Duodenal mucosa (tissue), 2 donors: ENCODE measurements around the gene CAPS2.
"Not testable (repeated sequence)": the region's sequence is repeated elsewhere in the genome, so short reads cannot be mapped to it uniquely, and the experiment has no call there.

Experiments used
- H3K27ac ChIP-seq: one replicate; pipeline ENCODE4 v1.7.0; 2013; ENCODE audit warnings: low read depth, low read length
- H3K27me3 ChIP-seq, 2 donors: one replicate each; pipeline ENCODE4 v1.7.0; 2013; ENCODE audit warnings: low read length in 2 of 2, control low read depth in 1 of 2; ENCODE audit not compliant: insufficient read depth in 2 of 2, control insufficient read depth in 1 of 2
- H3K36me3 ChIP-seq, 2 donors: one replicate each; pipeline ENCODE4 v1.7.0; 2013; ENCODE audit warnings: low read length in 2 of 2, control low read depth in 1 of 2; ENCODE audit not compliant: insufficient read depth in 2 of 2, control insufficient read depth in 1 of 2
- H3K4me1 ChIP-seq, 2 donors: one replicate each; pipeline ENCODE4 v1.7.0; 2013; ENCODE audit warnings: low read length in 2 of 2, control low read depth in 1 of 2; ENCODE audit not compliant: insufficient read depth in 2 of 2, control insufficient read depth in 1 of 2
- H3K4me3 ChIP-seq, 2 donors: one replicate each; pipeline ENCODE4 v1.7.0; 2013; ENCODE audit warnings: low read length in 2 of 2, low read depth in 1 of 2
- H3K9ac ChIP-seq, 2 donors: one replicate each; pipeline ENCODE4 v1.7.0; 2013; ENCODE audit warnings: low read length in 2 of 2, low read depth in 1 of 2
- H3K9me3 ChIP-seq, 2 donors: one replicate each; pipeline ENCODE4 v1.7.0; 2013; ENCODE audit warnings: low read length in 2 of 2, control low read depth in 1 of 2; ENCODE audit not compliant: control insufficient read depth in 1 of 2

The CAPS2 gene

DNA sequence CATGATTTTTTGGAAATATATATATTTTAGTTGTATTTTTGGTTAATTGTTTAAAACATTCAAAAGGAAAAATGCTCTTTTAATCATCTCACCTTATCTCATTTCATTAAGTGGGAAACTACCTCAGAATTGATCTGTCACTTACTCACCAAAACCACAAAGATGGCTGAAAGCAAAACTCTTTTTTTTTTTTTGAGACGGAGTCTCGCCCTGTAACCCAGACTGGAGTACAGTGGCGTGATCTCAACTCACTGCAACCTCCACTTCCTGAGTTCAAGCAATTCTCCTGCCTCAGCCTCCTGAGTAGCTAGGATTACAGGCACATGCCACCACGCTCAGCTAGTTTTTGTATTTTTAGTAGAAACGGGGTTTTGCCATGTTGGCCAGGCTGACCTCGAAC is 16.1 kb upstream of the CAPS2 start:
- H3K36me3 ChIP-seq, H3K9me3 ChIP-seq, H3K27me3 ChIP-seq, H3K27ac ChIP-seq, H3K4me1 ChIP-seq, H3K9ac ChIP-seq, H3K4me3 ChIP-seq: not testable (repeated sequence)

DNA sequence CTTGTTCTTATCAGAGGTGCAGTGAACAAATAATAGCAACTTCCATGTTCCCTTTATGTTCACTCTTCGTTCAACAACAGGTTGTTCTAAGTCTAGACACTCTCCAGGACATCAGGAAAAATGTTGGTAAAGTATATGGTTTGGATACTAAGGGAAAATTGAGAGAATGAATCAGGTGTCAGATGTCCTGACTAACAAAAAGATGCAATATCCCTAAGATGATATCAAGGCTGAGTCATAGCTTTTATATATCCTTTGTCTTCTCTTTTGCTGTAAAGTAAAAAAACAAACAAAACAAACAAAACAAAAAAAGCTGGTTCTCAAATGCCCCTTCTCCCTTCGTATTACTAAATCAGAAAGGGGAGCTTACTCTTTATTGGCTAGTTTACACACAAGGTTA is 15.4 kb upstream of the CAPS2 start:
- no peaks in the 10 kb centered on the region for H3K9me3 ChIP-seq

DNA sequence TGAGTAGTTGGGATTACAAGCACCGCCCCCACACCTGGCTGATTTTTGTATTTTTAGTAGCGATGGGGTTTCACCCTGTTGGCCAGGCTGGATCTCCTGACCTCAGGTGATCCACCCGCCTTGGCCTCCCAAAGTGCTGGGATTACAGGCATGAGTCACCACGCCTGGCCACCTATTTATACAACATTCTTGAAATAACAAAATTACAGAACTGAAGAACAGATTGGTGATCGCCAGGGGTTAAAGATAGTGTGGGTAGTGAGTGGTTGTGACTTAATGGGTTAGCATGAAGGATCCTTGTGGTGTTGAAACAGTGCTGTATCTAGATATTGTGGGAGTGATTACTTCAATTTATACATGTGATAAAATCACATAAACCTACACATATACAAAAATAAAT is 11.7 kb upstream of the CAPS2 start:
- H3K36me3 ChIP-seq, result no peaks in the 10 kb centered on the region
- H3K9ac ChIP-seq, result no peak overlapping the region
- H3K27ac ChIP-seq, result no peak overlapping the region
- no peaks in the 10 kb centered on the region for H3K4me1 ChIP-seq
- H3K4me3 ChIP-seq, result no peak overlapping the region
- H3K9me3 ChIP-seq, result no peaks in the 10 kb centered on the region
- H3K27me3 ChIP-seq, result no peaks in the 10 kb centered on the region

More for the DNA sequence above, 15.4 kb upstream of the CAPS2 start:
- no peak overlapping the region for H3K27ac ChIP-seq
- no peaks in the 10 kb centered on the region for H3K27me3 ChIP-seq
- no peak overlapping the region for H3K9ac ChIP-seq
- no peaks in the 10 kb centered on the region for H3K36me3 ChIP-seq
- H3K4me3 ChIP-seq, result no peak overlapping the region
- H3K4me1 ChIP-seq, result no peaks in the 10 kb centered on the region

DNA sequence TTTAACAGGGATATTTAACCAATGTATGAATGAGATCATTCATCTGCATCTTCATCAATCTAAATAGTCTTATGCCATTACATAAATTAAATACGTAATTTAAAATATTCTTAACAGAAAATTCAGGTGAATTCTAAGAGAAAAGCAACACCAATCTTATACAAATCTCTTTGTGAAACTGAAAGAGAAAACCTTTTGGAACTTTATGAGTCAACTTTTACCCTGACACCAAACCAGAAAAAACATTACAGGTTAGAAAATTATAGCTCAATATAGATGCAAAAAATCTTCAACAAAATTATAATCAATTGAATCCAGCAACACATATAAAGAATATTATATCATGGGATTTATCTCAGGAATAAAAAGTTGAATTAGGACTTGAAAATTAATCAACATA is 7.8 kb upstream of the CAPS2 start:
- H3K36me3 ChIP-seq, result no peaks in the 10 kb centered on the region
- no peaks in the 10 kb centered on the region for H3K9me3 ChIP-seq
- H3K27ac ChIP-seq, result no peak overlapping the region
- H3K4me1 ChIP-seq, result peaks cover 0 to 4% of the 10 kb centered on the region in 2 donors
- no peak overlapping the region for H3K4me3 ChIP-seq
- H3K9ac ChIP-seq, result no peak overlapping the region
- peaks cover 0 to 3% of the 10 kb centered on the region in 2 donors for H3K27me3 ChIP-seq

DNA sequence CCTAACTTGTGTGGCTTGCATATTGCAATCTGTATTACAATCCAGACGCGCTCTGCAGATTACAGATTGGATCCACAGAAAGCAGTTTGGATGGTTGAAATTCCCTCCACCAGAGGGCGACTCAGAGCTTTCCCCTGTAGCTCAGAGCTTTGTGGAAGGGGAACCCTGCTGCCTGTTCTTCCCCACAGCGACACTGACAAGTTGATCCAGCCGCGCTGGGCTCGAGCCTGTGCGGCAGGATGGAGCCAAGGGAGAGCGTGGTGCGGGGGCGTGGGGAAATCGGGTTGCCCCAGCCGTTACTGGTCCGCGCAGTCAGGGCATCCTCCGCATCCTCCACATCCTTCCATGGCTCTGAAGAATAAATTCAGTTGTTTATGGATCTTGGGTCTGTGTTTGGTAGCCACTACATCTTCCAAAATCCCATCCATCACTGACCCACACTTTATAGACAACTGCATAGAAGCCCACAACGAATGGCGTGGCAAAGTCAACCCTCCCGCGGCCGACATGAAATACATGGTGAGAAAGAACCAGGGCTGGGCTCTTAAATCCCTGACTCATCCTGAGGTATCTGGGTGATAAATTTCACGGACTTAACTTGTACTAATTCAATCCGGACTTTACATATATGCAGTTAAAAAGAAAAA is 4.4 kb upstream of the CAPS2 start, which contains the start of gene GLIPR1L1:
TSS of gene GLIPR1L1 (plus strand) at position 287 of the 647 bp plus-strand sequence. CDS start at position 346, 59 bp downstream.
- Histone ChIP-seq H3K4me3 (peak within 1 kb of the TSS; percentile 68 to 69), H3K9me3 (no peaks in the 10 kb centered on the region), H3K4me1 (peaks cover 4 to 9% of the 10 kb centered on the region in 2 donors), H3K9ac (no peak within 1 kb of the TSS), H3K27me3 (peaks cover 0 to 3% of the 10 kb centered on the region in 2 donors), H3K36me3 (no peaks in the 10 kb centered on the region), H3K27ac (no peak within 1 kb of the TSS)

DNA sequence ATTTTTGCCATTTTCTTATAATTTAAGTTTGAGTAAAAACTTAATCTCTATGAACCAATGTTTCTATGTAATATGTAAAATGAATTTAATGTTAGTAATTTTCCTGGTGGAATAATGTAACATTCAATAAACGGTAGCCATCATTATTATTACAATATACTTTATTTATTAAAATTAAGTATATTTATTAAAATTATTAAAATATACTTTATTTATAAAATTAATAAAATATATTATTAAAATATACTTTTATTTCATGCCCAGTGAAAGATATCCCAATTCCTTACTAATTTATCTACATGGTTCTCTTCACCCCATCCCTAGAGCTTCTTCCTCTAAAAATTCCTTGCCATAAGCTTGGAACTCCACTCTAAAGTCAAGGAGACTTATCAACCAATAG is 2.5 kb downstream of the CAPS2 start:
- Histone ChIP-seq H3K36me3 (no peaks in the 10 kb centered on the region), H3K9me3 (no peaks in the 10 kb centered on the region), H3K27me3 (no peaks in the 10 kb centered on the region), H3K4me3 (no peak overlapping the region), H3K4me1 (peaks cover 5% of the 10 kb centered on the region in 2 donors), H3K9ac (no peak overlapping the region), H3K27ac (no peak overlapping the region)

DNA sequence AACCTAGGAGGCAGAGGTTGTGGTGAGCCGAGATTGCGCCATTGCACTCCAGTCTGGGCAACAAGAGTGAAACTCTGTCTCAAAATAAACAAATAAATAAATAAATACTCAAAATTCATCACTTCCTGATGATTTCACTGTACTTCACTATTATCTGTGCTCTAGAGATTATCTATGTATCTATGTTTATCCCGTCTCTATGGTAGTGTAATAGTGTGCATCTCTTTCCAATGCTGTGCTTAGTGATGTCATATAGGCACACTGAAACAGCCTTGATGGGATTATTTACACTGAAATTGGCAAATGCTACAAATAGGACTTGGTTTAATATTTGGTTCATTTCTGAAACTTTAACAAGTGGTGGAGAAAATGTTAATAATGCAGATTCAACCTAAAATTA is 6.5 kb downstream of the CAPS2 start:
- Histone ChIP-seq H3K9me3 (no peaks in the 10 kb centered on the region), H3K27me3 (no peaks in the 10 kb centered on the region), H3K9ac (no peak overlapping the region), H3K4me3 (no peak overlapping the region), H3K36me3 (no peaks in the 10 kb centered on the region), H3K27ac (no peak overlapping the region), H3K4me1 (no peaks in the 10 kb centered on the region)

DNA sequence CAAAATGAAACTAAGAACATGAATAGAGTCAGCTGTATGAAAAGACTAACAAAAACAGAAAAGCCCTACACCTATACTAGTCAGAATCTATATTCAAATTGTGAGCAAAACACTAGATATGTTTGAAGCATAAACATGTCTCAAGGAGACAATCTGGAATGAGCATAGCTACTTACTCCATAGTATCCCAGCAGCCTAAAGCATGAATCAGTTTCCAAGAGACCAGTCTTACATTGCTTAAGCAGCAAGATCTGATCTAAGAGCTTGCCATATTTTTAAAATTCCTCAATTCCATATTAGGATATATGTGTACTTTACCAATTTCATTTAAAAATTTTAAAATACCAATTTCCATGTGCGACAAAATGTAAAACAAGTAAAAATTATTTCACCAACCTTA is 7.7 kb downstream of the CAPS2 start:
- Histone ChIP-seq H3K4me3 (no peak overlapping the region), H3K36me3 (no peaks in the 10 kb centered on the region), H3K9ac (no peak overlapping the region), H3K27me3 (no peaks in the 10 kb centered on the region), H3K27ac (no peak overlapping the region), H3K9me3 (no peaks in the 10 kb centered on the region), H3K4me1 (no peaks in the 10 kb centered on the region)

DNA sequence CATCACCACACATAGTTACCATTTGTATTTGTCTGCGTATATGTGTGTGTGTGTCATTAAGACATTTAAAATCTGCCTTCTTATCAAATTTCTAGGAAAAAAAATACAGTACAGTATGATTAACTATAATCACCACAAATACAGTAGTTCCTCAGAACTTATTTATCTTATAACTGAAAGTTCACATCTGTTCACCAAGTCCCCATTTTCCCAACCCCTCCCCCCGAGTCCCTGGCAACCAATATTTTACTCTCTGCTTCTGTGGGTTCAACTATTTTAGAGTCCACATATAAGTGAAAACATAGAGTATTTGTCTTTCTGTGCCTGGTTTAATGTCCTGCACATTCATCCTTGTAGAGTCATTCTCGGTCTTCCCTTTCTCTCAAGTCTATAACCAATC is 12.3 kb downstream of the CAPS2 start:
- H3K9me3 ChIP-seq, result no peaks in the 10 kb centered on the region
- H3K4me1 ChIP-seq, result no peaks in the 10 kb centered on the region
- no peaks in the 10 kb centered on the region for H3K27me3 ChIP-seq
- no peak overlapping the region for H3K4me3 ChIP-seq
- H3K9ac ChIP-seq, result no peak overlapping the region
- no peaks in the 10 kb centered on the region for H3K36me3 ChIP-seq
- no peak overlapping the region for H3K27ac ChIP-seq

DNA sequence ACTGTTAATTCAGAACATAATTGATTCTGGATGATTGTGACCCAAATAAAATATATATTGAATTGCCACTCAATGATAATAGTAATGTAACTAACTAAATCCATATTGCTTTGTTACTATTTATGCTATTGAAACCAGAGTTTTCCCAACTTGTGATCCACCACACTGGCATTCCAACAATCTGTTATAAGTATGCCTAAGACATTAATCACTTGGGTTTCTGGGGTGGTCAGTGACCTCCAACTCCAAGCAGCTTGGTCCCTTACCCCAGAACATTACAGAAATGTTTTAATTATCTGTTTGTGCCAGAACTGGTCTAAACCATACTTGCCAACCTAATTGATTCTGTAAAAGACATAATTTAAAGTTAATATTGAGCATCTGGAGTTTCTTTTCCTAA is 14.6 kb downstream of the CAPS2 start:
- no peak overlapping the region for H3K27ac ChIP-seq
- no peak overlapping the region for H3K4me3 ChIP-seq
- H3K36me3 ChIP-seq, result no peaks in the 10 kb centered on the region
- no peaks in the 10 kb centered on the region for H3K27me3 ChIP-seq
- no peak overlapping the region for H3K9ac ChIP-seq
- H3K9me3 ChIP-seq, result no peaks in the 10 kb centered on the region
- H3K4me1 ChIP-seq, result no peaks in the 10 kb centered on the region

DNA sequence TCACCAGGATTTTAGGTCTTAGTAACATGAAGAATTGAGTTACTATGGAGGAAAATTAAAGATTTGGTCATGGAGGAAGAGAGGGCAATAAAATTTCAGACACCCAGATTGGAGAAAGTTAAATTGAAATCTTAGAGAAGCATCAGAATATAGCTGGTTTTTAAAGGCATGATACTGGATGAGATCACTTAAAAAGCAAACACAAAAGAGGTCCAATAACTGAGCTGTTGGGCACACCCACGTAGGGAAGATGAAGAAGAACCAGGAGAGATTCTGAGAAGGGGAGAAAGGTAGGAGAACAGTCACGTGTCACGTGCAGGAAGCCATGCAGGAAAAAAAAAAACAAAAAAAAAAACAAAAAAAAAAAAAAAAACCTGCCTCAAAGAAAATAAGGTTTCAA is 18.8 kb downstream of the CAPS2 start:
- no peak overlapping the region for H3K4me3 ChIP-seq
- H3K9me3 ChIP-seq, result no peaks in the 10 kb centered on the region
- no peak overlapping the region for H3K27ac ChIP-seq
- no peaks in the 10 kb centered on the region for H3K36me3 ChIP-seq
- no peak overlapping the region for H3K9ac ChIP-seq
- H3K4me1 ChIP-seq, result no peaks in the 10 kb centered on the region
- H3K27me3 ChIP-seq, result no peaks in the 10 kb centered on the region
